ENCODE results near the gene FKBP2.

The FKBP2 gene

GRCh38 chr11:64224891-64225607 is 15.8 kb upstream of the FKBP2 start:
- Histone ChIP-seq H3K27me3 (no peaks in the 10 kb centered on the region), H3K27ac (peak overlapping the region; percentile 81 to 95), H3K4me3 (peak overlapping the region; percentile 86 to 88), H3K36me3 (peaks cover 0 to 16% (median 8%) of the 10 kb centered on the region in 3 donors), H3K4me1 (peaks cover 0 to 39% (median 36%) of the 10 kb centered on the region in 4 donors), H3K9me3 (no peaks in the 10 kb centered on the region)
- TF ChIP-seq CTCF (IDR thresholded peaks at IDR 0.05), result no peak
- intact Hi-C loops (cut with DNase I; ENCODE audit: low total_unique reads), result loop anchor here (5.0 kb wide), 1 partner anchor 38 kb away; the partner anchor contains the start of gene STIP1
- peak in 1 of 2 donors; percentile 18 for DNase-seq

- intact Hi-C loops (cut with DNase I; ENCODE audit: low total_unique reads), result loop anchor here (5.0 kb wide), 1 partner anchor 39 kb away; the partner anchor contains the start of gene STIP1
- Histone ChIP-seq H3K4me3 (peak within 1 kb of the TSS; percentile 86 to 88), H3K27me3 (no peaks in the 10 kb centered on the region), H3K36me3 (peaks cover 0 to 8% (median 8%) of the 10 kb centered on the region in 3 donors), H3K9me3 (no peaks in the 10 kb centered on the region), H3K27ac (peak within 1 kb of the TSS; percentile 81 to 95), H3K4me1 (peaks cover 0 to 42% (median 37%) of the 10 kb centered on the region in 4 donors)
- peak in 1 of 2 experiments; percentile 14 for TF ChIP-seq CTCF (IDR thresholded peaks at IDR 0.05)
- DNase-seq, result peak; percentile 86 to 96
These were observed 15.0 kb upstream of the FKBP2 start, which contains the start of the genes NUDT22 and TRPT1 for GRCh38 chr11:64225608-64226506. TSS of gene NUDT22 (plus strand) at chr11:64226274. CDS start at chr11:64226653, 379 bp downstream. TSS of gene TRPT1 (minus strand) at chr11:64226186. CDS start at chr11:64225860, 326 bp downstream.

- H3K4me1 ChIP-seq, result peaks cover 0 to 50% (median 40%) of the 10 kb centered on the region in 4 donors
- peak overlapping the region; percentile 86 to 88 for H3K4me3 ChIP-seq
- intact Hi-C loops (cut with DNase I; ENCODE audit: low total_unique reads), result loop anchor here (5.0 kb wide), 1 partner anchor 39 kb away; the partner anchor contains the start of gene STIP1
- H3K27ac ChIP-seq, result peak overlapping the region; percentile 81 to 95
- no peaks in the 10 kb centered on the region for H3K27me3 ChIP-seq
- H3K9me3 ChIP-seq, result no peaks in the 10 kb centered on the region
- peaks cover 0 to 8% (median 7%) of the 10 kb centered on the region in 3 donors for H3K36me3 ChIP-seq
- peak in 1 of 2 donors; percentile 54 for DNase-seq
- no peak for TF ChIP-seq CTCF (IDR thresholded peaks at IDR 0.05)
These were observed 14.3 kb upstream of the FKBP2 start for GRCh38 chr11:64226507-64227051.

- no peak for TF ChIP-seq CTCF (IDR thresholded peaks at IDR 0.05)
- peaks cover 0 to 56% (median 48%) of the 10 kb centered on the region in 4 donors for H3K4me1 ChIP-seq
- peak overlapping the region; percentile 86 to 88 for H3K4me3 ChIP-seq
- intact Hi-C loops (cut with DNase I; ENCODE audit: low total_unique reads), result loop anchor here (5.0 kb wide), 1 partner anchor 40 kb away; the partner anchor contains the start of gene STIP1
- H3K27me3 ChIP-seq, result no peaks in the 10 kb centered on the region
- no peak for DNase-seq
- H3K36me3 ChIP-seq, result peaks cover 0 to 8% (median 7%) of the 10 kb centered on the region in 3 donors
- no peaks in the 10 kb centered on the region for H3K9me3 ChIP-seq
- H3K27ac ChIP-seq, result peak overlapping the region; percentile 81 to 95
These were observed 13.4 kb upstream of the FKBP2 start for GRCh38 chr11:64227405-64227956.

Data from tibial artery (tissue), 4 donors.